Suprapubic skin (tissue), 4 donors: ENCODE measurements around the gene ITGAE. TPM values are rescaled to one million over a fixed set of nuclear protein-coding genes. Genes with fewer than 3 reads are reported as not detected.

ENCODE experiments used
- DNase-seq, 2 donors: peaks; one replicate each; pipeline ENCODE4 v3.0.0-alpha.2; 2019; ENCODE audit warnings: low spot score in 2 of 2
- H3K27ac ChIP-seq: fragments of 200-600 bp; sonication (generic); one replicate; pipeline ENCODE4 v1.5.1; 2019
- H3K27me3 ChIP-seq: fragments of 200-600 bp; sonication (generic); one replicate; pipeline ENCODE4 v1.5.1; 2019
- H3K36me3 ChIP-seq: fragments of 200-600 bp; sonication (generic); one replicate; pipeline ENCODE4 v1.5.1; 2019
- H3K4me1 ChIP-seq: fragments of 200-600 bp; sonication (generic); one replicate; pipeline ENCODE4 v1.5.1; 2019
- H3K4me3 ChIP-seq: fragments of 200-600 bp; sonication (generic); one replicate; pipeline ENCODE4 v1.5.1; 2019; ENCODE audit warnings: mild to moderate bottlenecking
- H3K9me3 ChIP-seq: fragments of 200-600 bp; sonication (generic); one replicate; pipeline ENCODE4 v1.5.1; 2019
- EP300 ChIP-seq: sonication (generic); formaldehyde crosslinking; IDR thresholded peaks from one replicate; pipeline ENCODE4 v1.6.1; 2017; ENCODE audit warnings: antibody characterized with exemption
- POLR2A ChIP-seq, 2 donors: fragments of 450-650 bp; IDR thresholded peaks; one replicate each; pipeline ENCODE4 v1.6.1; 2017; ENCODE audit warnings: antibody characterized with exemption in 2 of 2, mild to moderate bottlenecking in 2 of 2, moderate library complexity in 2 of 2
- POLR2AphosphoS5 ChIP-seq, 3 donors: sonication (generic); formaldehyde crosslinking; IDR thresholded peaks; one replicate each; pipeline ENCODE4 v1.6.1; 2017; ENCODE audit warnings: antibody characterized with exemption in 3 of 3
- WGBS: methylation state at CpG from one replicate; pipeline ENCODE4 v1.1.5; 2018; 5-methylcytosine and 5-hydroxymethylcytosine counted together
- total RNA-seq, 4 donors: library from RNA; depleted of rRNA; stranded (reverse); fragments of >200 nt; gene quantifications; one replicate each; pipeline ENCODE4 v1.1.0, GENCODE V29; 2016
- TF ChIP-seq, protein P1 (sequence below), 2 donors: fragments of 200-600 bp in 1 of 2; fragments of 450-650 bp in 1 of 2; sonication (generic) in 1 of 2; IDR thresholded peaks; one replicate each; pipeline ENCODE4 v1.5.1; 2016 to 2019; ENCODE audit warnings: antibody characterized with exemption in 2 of 2, mild to moderate bottlenecking in 1 of 2, moderate library complexity in 1 of 2

The ITGAE gene
- total RNA-seq, 4 donors from 2014 or later, result 14.0 to 20.7 (median 14.4) TPM

DNA sequence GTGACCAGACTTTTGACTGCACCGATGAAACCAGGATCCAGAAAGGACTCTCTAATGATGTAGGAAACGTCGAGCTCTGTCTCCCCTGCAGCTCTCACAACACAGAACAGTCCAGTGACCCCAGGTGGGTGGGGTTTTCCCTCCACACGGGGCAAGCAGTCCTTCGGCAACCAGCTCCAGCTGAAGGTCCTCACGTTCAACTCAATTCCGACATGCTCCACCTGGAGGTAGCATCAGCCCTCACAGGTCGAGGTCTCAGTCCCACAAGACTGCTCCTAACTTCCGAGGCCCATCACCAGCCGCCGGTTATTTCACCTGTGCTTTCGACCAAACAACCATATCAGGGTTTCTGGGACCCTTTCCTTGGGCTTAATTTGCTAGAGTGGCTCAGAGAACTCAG, 28.2 kb downstream of the ITGAE start:
- H3K36me3 ChIP-seq, result no peaks in the 10 kb centered on the region
- DNase-seq, result no peak
- TF ChIP-seq, protein P1, sequence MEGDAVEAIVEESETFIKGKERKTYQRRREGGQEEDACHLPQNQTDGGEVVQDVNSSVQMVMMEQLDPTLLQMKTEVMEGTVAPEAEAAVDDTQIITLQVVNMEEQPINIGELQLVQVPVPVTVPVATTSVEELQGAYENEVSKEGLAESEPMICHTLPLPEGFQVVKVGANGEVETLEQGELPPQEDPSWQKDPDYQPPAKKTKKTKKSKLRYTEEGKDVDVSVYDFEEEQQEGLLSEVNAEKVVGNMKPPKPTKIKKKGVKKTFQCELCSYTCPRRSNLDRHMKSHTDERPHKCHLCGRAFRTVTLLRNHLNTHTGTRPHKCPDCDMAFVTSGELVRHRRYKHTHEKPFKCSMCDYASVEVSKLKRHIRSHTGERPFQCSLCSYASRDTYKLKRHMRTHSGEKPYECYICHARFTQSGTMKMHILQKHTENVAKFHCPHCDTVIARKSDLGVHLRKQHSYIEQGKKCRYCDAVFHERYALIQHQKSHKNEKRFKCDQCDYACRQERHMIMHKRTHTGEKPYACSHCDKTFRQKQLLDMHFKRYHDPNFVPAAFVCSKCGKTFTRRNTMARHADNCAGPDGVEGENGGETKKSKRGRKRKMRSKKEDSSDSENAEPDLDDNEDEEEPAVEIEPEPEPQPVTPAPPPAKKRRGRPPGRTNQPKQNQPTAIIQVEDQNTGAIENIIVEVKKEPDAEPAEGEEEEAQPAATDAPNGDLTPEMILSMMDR (IDR thresholded peaks at IDR 0.05), result no peak
- TF ChIP-seq POLR2AphosphoS5 (IDR thresholded peaks at IDR 0.05) (no peak), EP300 (no peak), POLR2A (IDR thresholded peaks at IDR 0.05) (no peak)
- no peak overlapping the region for H3K27ac ChIP-seq
- 84% methylated on average over 11 of the region's 12 CpGs for WGBS
- H3K4me1 ChIP-seq, result no peaks in the 10 kb centered on the region
- H3K9me3 ChIP-seq, result no peaks in the 10 kb centered on the region
- no peaks in the 10 kb centered on the region for H3K27me3 ChIP-seq
- H3K4me3 ChIP-seq, result no peak overlapping the region

- H3K27ac ChIP-seq, result no peak overlapping the region
- DNase-seq, result no peak
- no peaks in the 10 kb centered on the region for H3K27me3 ChIP-seq
- no peaks in the 10 kb centered on the region for H3K36me3 ChIP-seq
- H3K4me1 ChIP-seq, result no peaks in the 10 kb centered on the region
- WGBS, result 57% methylated on average over 16 of the region's 16 CpGs
- H3K9me3 ChIP-seq, result peaks cover 3% of the 10 kb centered on the region
- no peak for TF ChIP-seq POLR2AphosphoS5 (IDR thresholded peaks at IDR 0.05)
- TF ChIP-seq EP300, result no peak
- no peak for TF ChIP-seq POLR2A (IDR thresholded peaks at IDR 0.05)
- TF ChIP-seq, protein P1 (IDR thresholded peaks at IDR 0.05), result no peak
- H3K4me3 ChIP-seq, result no peak overlapping the region
These were observed 29.8 kb downstream of the ITGAE start for GRCh38 chr17:3771140-3771539.

GRCh38 chr17:3770466-3770865, 30.5 kb downstream of the ITGAE start:
- Histone ChIP-seq H3K9me3 (peaks cover 3% of the 10 kb centered on the region), H3K27ac (no peak overlapping the region), H3K4me3 (no peak overlapping the region), H3K4me1 (no peaks in the 10 kb centered on the region), H3K27me3 (no peaks in the 10 kb centered on the region), H3K36me3 (no peaks in the 10 kb centered on the region)
- WGBS, result 66% methylated on average over 7 of the region's 8 CpGs
- TF ChIP-seq EP300, result no peak
- no peak for TF ChIP-seq POLR2A (IDR thresholded peaks at IDR 0.05)
- TF ChIP-seq, protein P1 (IDR thresholded peaks at IDR 0.05), result no peak
- TF ChIP-seq POLR2AphosphoS5 (IDR thresholded peaks at IDR 0.05), result no peak
- no peak for DNase-seq

DNA sequence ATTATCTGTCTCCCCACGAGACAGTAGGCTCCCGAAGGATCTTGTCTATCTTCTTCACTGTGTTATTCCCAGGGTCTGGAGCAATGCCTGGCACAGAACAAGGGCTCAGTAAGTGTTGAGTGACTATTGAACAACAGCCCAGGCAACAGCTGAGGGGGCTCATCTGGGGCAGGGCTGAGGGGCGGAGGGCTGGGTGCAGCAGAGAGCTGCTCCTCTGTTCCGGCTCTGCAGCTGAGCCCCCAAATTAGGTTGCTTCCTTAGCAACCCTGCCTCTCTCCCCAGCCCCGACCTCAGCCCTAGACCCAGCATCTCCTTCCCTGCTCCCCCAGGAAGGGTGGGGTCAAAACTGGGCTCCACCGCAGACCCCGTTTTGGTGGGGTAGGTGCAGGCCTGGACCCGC, 32.2 kb downstream of the ITGAE start:
- WGBS, result 57% methylated on average over 8 of the region's 8 CpGs
- no peak for DNase-seq
- H3K27ac ChIP-seq, result no peak overlapping the region

GRCh38 chr17:3768341-3768740, 32.6 kb downstream of the ITGAE start:
- H3K27ac ChIP-seq, result no peak overlapping the region
- no peak for DNase-seq
- TF ChIP-seq POLR2AphosphoS5 (IDR thresholded peaks at IDR 0.05), result no peak
- no peak for TF ChIP-seq POLR2A (IDR thresholded peaks at IDR 0.05)
- TF ChIP-seq EP300, result no peak
- 88% methylated on average over 9 of the region's 9 CpGs for WGBS
- no peaks in the 10 kb centered on the region for H3K27me3 ChIP-seq
- H3K9me3 ChIP-seq, result peaks cover 3% of the 10 kb centered on the region
- H3K4me1 ChIP-seq, result no peaks in the 10 kb centered on the region
- no peak overlapping the region for H3K4me3 ChIP-seq
- H3K36me3 ChIP-seq, result no peaks in the 10 kb centered on the region

More for the DNA sequence above, 32.2 kb downstream of the ITGAE start:
- H3K27me3 ChIP-seq, result no peaks in the 10 kb centered on the region
- TF ChIP-seq EP300 (no peak), POLR2AphosphoS5 (IDR thresholded peaks at IDR 0.05) (no peak), POLR2A (IDR thresholded peaks at IDR 0.05) (no peak)
- TF ChIP-seq, protein P1 (IDR thresholded peaks at IDR 0.05), result no peak
- no peaks in the 10 kb centered on the region for H3K4me1 ChIP-seq
- peaks cover 3% of the 10 kb centered on the region for H3K9me3 ChIP-seq
- no peaks in the 10 kb centered on the region for H3K36me3 ChIP-seq
- H3K4me3 ChIP-seq, result no peak overlapping the region

- Histone ChIP-seq H3K27ac (no peak overlapping the region), H3K4me3 (no peak overlapping the region), H3K36me3 (no peaks in the 10 kb centered on the region), H3K9me3 (peaks cover 3% of the 10 kb centered on the region), H3K4me1 (no peaks in the 10 kb centered on the region), H3K27me3 (no peaks in the 10 kb centered on the region)
- DNase-seq, result no peak
- TF ChIP-seq EP300 (no peak), POLR2AphosphoS5 (IDR thresholded peaks at IDR 0.05) (no peak), POLR2A (IDR thresholded peaks at IDR 0.05) (no peak)
- TF ChIP-seq, protein P1 (IDR thresholded peaks at IDR 0.05), result no peak
- WGBS, result 91% methylated on average over 8 of the region's 8 CpGs
These were observed 34.2 kb downstream of the ITGAE start for GRCh38 chr17:3766779-3767178.
